Natural killer cell (primary cell): ENCODE results near the gene PTPRN2. TPM values are rescaled to one million over a fixed set of nuclear protein-coding genes. Genes with fewer than 3 reads are reported as not detected.

ENCODE experiments used
- ATAC-seq, 3 donors: fragments of 150-1000 bp in 2 of 3; fragments of 200-7000 bp in 1 of 3; cut with Tn5 transposase; 1 replicate in 1 of 3; 2 replicates in 2 of 3; pipeline ENCODE4 v1.10.0; 2021; ENCODE audit warnings: mild to moderate bottlenecking in 2 of 3, moderate library complexity in 2 of 3
- DNase-seq, 2 donors: peaks; one replicate each; pipeline versions ENCODE4 v3.0.0 to v3.0.0-alpha.2; 2013 to 2021; ENCODE audit warnings: mixed read lengths in 1 of 2
- H3K27ac ChIP-seq: one replicate; pipeline ENCODE4 v1.5.1; 2013; ENCODE audit warnings: mild to moderate bottlenecking, low read length
- H3K27me3 ChIP-seq: one replicate; pipeline ENCODE4 v1.6.1; 2013; ENCODE audit warnings: low read length; ENCODE audit not compliant: control insufficient read depth, insufficient read depth
- H3K36me3 ChIP-seq: one replicate; pipeline ENCODE4 v1.6.1; 2013; ENCODE audit warnings: low read length; ENCODE audit not compliant: control insufficient read depth, insufficient read depth
- H3K4me1 ChIP-seq: one replicate; pipeline ENCODE4 v1.6.1; 2013; ENCODE audit warnings: low read length; ENCODE audit not compliant: control insufficient read depth, insufficient read depth
- H3K4me3 ChIP-seq: one replicate; pipeline ENCODE4 v1.5.1; 2013; ENCODE audit warnings: low read length
- H3K9me3 ChIP-seq: one replicate; pipeline ENCODE4 v1.6.1; 2013; ENCODE audit warnings: low read length; ENCODE audit not compliant: control insufficient read depth, insufficient read depth
- H3K27ac Mint-ChIP-seq, 2 donors: one replicate each; pipeline ENCODE4 v1.8.0; 2022; ENCODE audit warnings: mild to moderate bottlenecking in 2 of 2, mixed read lengths in 2 of 2, moderate library complexity in 1 of 2
- H3K27me3 Mint-ChIP-seq, 2 donors: one replicate each; pipeline ENCODE4 v1.8.0; 2022; ENCODE audit warnings: low read depth in 2 of 2, mixed read lengths in 2 of 2
- H3K36me3 Mint-ChIP-seq: one replicate; pipeline ENCODE4 v1.8.0; 2022; ENCODE audit warnings: mixed read lengths
- H3K4me1 Mint-ChIP-seq, 2 donors: one replicate each; pipeline ENCODE4 v1.8.0; 2022; ENCODE audit warnings: mixed read lengths in 2 of 2
- H3K4me3 Mint-ChIP-seq: one replicate; pipeline ENCODE4 v1.8.0; 2022; ENCODE audit warnings: mild to moderate bottlenecking, moderate library complexity, mixed read lengths
- H3K9me3 Mint-ChIP-seq, 2 donors: one replicate each; pipeline ENCODE4 v1.8.0; 2022; ENCODE audit warnings: mixed read lengths in 2 of 2
- CTCF ChIP-seq: fragments of 200-600 bp; IDR thresholded peaks from one replicate; pipeline ENCODE4 v1.8.0; 2022; ENCODE audit warnings: antibody characterized with exemption
- WGBS: methylation state at CpG from one replicate; pipeline ENCODE4 v1.1.7; 2013; ENCODE audit warnings: missing lambda C conversion rate; ENCODE audit not compliant: insufficient coverage; 5-methylcytosine and 5-hydroxymethylcytosine counted together
- intact Hi-C: fragments of 100-400 bp; cut with micrococcal nuclease; formaldehyde crosslinking; loops from one replicate; pipeline ENCODE4 v1.14.2; 2022
- total RNA-seq, 4 donors: library from RNA; stranded (reverse); fragments of 120-200 nt in 1 of 4; gene quantifications; one replicate each; pipeline versions ENCODE4 v1.2.3 to v1.2.4, GENCODE V29; 2013 to 2022

PTPRN2 gene
- total RNA-seq, 3 donors from 2014 or later (not counting 1 experiment from before 2014, with no cell fraction given): 1.3 to 2.5 (median 1.9) TPM

GRCh38 chr7:158073845-158074840, 513.5 kb downstream of the PTPRN2 start:
- no peaks in the 10 kb centered on the region for H3K27me3 Mint-ChIP-seq
- WGBS: 84% methylated on average over 35 of the region's 35 CpGs

GRCh38 chr7:158072991-158073730, 514.5 kb downstream of the PTPRN2 start:
- WGBS: 94% methylated on average over 17 of the region's 18 CpGs
- TF ChIP-seq CTCF: no peak
- Histone ChIP-seq H3K4me1 (no peaks in the 10 kb centered on the region), H3K27ac (no peak overlapping the region), H3K27me3 (no peaks in the 10 kb centered on the region), H3K36me3 (no peaks in the 10 kb centered on the region), H3K4me3 (no peak overlapping the region), H3K9me3 (peaks cover 4% of the 10 kb centered on the region)
- H3K27ac Mint-ChIP-seq: no peak overlapping the region
- ATAC-seq (no peak), DNase-seq (no peak)
- H3K9me3 Mint-ChIP-seq: peaks cover 0 to 3% of the 10 kb centered on the region in 2 donors
- no peak overlapping the region for H3K4me3 Mint-ChIP-seq
- no peaks in the 10 kb centered on the region for H3K36me3 Mint-ChIP-seq
- no peaks in the 10 kb centered on the region for H3K4me1 Mint-ChIP-seq
- H3K27me3 Mint-ChIP-seq: no peaks in the 10 kb centered on the region
- intact Hi-C loops: no loop called here

More at GRCh38 chr7:158073845-158074840, 513.5 kb downstream of the PTPRN2 start:
- H3K4me1 ChIP-seq: no peaks in the 10 kb centered on the region
- Mint-ChIP-seq H3K4me1 (no peaks in the 10 kb centered on the region), H3K9me3 (peaks cover 0 to 3% of the 10 kb centered on the region in 2 donors), H3K36me3 (no peaks in the 10 kb centered on the region), H3K4me3 (no peak overlapping the region), H3K27ac (no peak overlapping the region)
- TF ChIP-seq CTCF: no peak
- no peak overlapping the region for H3K4me3 ChIP-seq
- intact Hi-C loops: no loop called here
- no peaks in the 10 kb centered on the region for H3K27me3 ChIP-seq
- no peaks in the 10 kb centered on the region for H3K36me3 ChIP-seq
- DNase-seq (no peak), ATAC-seq (no peak)
- no peak overlapping the region for H3K27ac ChIP-seq
- H3K9me3 ChIP-seq: peaks cover 4% of the 10 kb centered on the region

GRCh38 chr7:158070222-158070920, 517.3 kb downstream of the PTPRN2 start:
- peaks cover 0 to 3% of the 10 kb centered on the region in 2 donors for H3K9me3 Mint-ChIP-seq
- H3K4me3 Mint-ChIP-seq: no peak overlapping the region
- ATAC-seq (no peak), DNase-seq (no peak)
- WGBS: 88% methylated on average over 21 of the region's 21 CpGs
- no peaks in the 10 kb centered on the region for H3K27me3 Mint-ChIP-seq
- Histone ChIP-seq H3K27ac (no peak overlapping the region), H3K4me3 (no peak overlapping the region), H3K4me1 (no peaks in the 10 kb centered on the region), H3K9me3 (peaks cover 4% of the 10 kb centered on the region), H3K27me3 (no peaks in the 10 kb centered on the region), H3K36me3 (no peaks in the 10 kb centered on the region)
- TF ChIP-seq CTCF: no peak
- no peak overlapping the region for H3K27ac Mint-ChIP-seq
- H3K4me1 Mint-ChIP-seq: no peaks in the 10 kb centered on the region
- intact Hi-C loops: no loop called here
- no peaks in the 10 kb centered on the region for H3K36me3 Mint-ChIP-seq
